Activated B cell treated with CpG ODN at 0.5 μM for 24 hours (primary cell): ENCODE measurements around the gene ZFHX3. TPM values are rescaled to one million over a fixed set of nuclear protein-coding genes. Genes with fewer than 3 reads are reported as not detected.

Source experiments
- ATAC-seq: fragments of 200-7000 bp; cut with Tn5 transposase; one replicate; pipeline ENCODE4 v1.10.0; 2021; ENCODE audit warnings: low read depth, mild to moderate bottlenecking, moderate library complexity
- CTCF ChIA-PET: fragments of 350-600 bp; sonication (Branson Sonifier 250); formaldehyde crosslinking; loops from one replicate; lab custom pipeline; 2021; ENCODE audit warnings: antibody characterized with exemption; lab: Charles Lee
- POLR2A ChIA-PET: fragments of 350-600 bp; sonication (Branson Sonifier 250); formaldehyde crosslinking; loops from one replicate; lab custom pipeline; 2021; ENCODE audit warnings: antibody characterized with exemption; lab: Charles Lee
- DNase-seq: peaks from one replicate; pipeline ENCODE4 v3.0.0; 2022
- H3K27ac Mint-ChIP-seq: one replicate; pipeline ENCODE4 v1.8.0; 2020; ENCODE audit warnings: mixed read lengths
- H3K27me3 Mint-ChIP-seq: one replicate; pipeline ENCODE4 v1.8.0; 2021; ENCODE audit warnings: mixed read lengths
- H3K36me3 Mint-ChIP-seq: one replicate; pipeline ENCODE4 v1.8.0; 2021; ENCODE audit warnings: low read depth, mixed read lengths
- H3K4me1 Mint-ChIP-seq: one replicate; pipeline ENCODE4 v1.8.0; 2021; ENCODE audit warnings: mixed read lengths
- H3K4me3 Mint-ChIP-seq: one replicate; pipeline ENCODE4 v1.8.0; 2020; ENCODE audit warnings: mild to moderate bottlenecking, mixed read lengths
- H3K9me3 Mint-ChIP-seq: one replicate; pipeline ENCODE4 v1.8.0; 2020; ENCODE audit warnings: mixed read lengths
- intact Hi-C: fragments of 100-400 bp; cut with micrococcal nuclease; formaldehyde crosslinking; loops from one replicate; pipeline ENCODE4 v1.15.1; 2024
- total RNA-seq: library from RNA; stranded (reverse); gene quantifications from 2 replicates; pipeline ENCODE4 v1.2.3, GENCODE V29; 2022
- TF ChIP-seq, protein P1 (sequence below): fragments of 200-600 bp; IDR thresholded peaks from one replicate; pipeline ENCODE4 v1.8.0; 2022; ENCODE audit warnings: antibody characterized with exemption, mild to moderate bottlenecking

The ZFHX3 gene
- total RNA-seq, 1 donor from 2014 or later, result 9.2 TPM

GRCh38 chr16:72961863-72962262 is 86.1 kb downstream of the ZFHX3 start:
- Mint-ChIP-seq H3K4me1 (no peaks in the 10 kb centered on the region), H3K27me3 (no peaks in the 10 kb centered on the region), H3K36me3 (peaks cover 9% of the 10 kb centered on the region), H3K27ac (no peak overlapping the region), H3K4me3 (no peak overlapping the region), H3K9me3 (no peaks in the 10 kb centered on the region)
- TF ChIP-seq, protein P1, sequence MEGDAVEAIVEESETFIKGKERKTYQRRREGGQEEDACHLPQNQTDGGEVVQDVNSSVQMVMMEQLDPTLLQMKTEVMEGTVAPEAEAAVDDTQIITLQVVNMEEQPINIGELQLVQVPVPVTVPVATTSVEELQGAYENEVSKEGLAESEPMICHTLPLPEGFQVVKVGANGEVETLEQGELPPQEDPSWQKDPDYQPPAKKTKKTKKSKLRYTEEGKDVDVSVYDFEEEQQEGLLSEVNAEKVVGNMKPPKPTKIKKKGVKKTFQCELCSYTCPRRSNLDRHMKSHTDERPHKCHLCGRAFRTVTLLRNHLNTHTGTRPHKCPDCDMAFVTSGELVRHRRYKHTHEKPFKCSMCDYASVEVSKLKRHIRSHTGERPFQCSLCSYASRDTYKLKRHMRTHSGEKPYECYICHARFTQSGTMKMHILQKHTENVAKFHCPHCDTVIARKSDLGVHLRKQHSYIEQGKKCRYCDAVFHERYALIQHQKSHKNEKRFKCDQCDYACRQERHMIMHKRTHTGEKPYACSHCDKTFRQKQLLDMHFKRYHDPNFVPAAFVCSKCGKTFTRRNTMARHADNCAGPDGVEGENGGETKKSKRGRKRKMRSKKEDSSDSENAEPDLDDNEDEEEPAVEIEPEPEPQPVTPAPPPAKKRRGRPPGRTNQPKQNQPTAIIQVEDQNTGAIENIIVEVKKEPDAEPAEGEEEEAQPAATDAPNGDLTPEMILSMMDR, result no peak
- DNase-seq (no peak), ATAC-seq (no peak)
- POLR2A ChIA-PET, result interaction anchor here (0.6 kb wide), 1 partner anchor 97 kb away, joined by 3 read pairs; no protein-coding TSS in a partner anchor
- intact Hi-C loops, result no loop called here
- CTCF ChIA-PET, result no interaction called here

DNA sequence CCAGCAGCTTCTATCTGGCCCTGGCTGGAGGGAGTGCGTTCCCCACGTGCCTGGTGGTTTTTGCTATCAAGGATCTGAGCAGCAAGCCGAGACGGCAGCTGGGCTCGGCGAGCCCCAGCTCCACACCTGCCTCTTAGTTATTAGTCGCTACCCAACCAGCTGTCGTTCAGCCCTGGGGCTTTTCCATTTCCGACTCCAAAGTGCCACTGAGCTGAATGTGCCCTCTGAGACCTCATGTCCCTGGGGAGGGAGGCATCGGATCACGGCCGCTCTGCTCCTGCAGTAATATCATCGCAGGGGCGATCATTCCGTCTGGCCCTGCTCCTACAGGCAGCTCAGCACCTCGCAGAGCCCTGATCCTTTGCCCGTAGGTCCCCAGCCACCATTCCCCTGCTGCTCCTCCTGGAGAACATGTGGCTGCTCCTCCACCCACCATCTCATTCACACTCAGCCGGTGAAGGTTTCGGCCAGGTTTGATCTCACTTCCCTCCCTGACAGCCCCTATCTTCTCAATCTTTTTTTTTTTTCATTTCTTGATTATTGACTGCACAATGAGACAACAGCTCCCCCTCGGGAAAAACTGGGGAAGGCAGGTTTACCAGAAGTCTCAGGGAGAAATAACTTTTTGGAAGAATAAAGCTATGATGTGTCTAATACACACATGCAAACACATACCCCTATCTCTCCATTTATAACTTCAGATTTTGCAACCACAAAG is 86.7 kb downstream of the ZFHX3 start:
- Mint-ChIP-seq H3K27me3 (no peaks in the 10 kb centered on the region), H3K9me3 (no peaks in the 10 kb centered on the region), H3K4me3 (no peak overlapping the region), H3K4me1 (no peaks in the 10 kb centered on the region), H3K36me3 (peaks cover 9% of the 10 kb centered on the region), H3K27ac (no peak overlapping the region)
- DNase-seq (no peak), ATAC-seq (no peak)
- ChIA-PET CTCF (no interaction called here), POLR2A (interaction anchor here (0.6 kb wide), 1 partner anchor 97 kb away, joined by 3 read pairs; no protein-coding TSS in a partner anchor)
- intact Hi-C loops, result no loop called here
- TF ChIP-seq, protein P1, result no peak

DNA sequence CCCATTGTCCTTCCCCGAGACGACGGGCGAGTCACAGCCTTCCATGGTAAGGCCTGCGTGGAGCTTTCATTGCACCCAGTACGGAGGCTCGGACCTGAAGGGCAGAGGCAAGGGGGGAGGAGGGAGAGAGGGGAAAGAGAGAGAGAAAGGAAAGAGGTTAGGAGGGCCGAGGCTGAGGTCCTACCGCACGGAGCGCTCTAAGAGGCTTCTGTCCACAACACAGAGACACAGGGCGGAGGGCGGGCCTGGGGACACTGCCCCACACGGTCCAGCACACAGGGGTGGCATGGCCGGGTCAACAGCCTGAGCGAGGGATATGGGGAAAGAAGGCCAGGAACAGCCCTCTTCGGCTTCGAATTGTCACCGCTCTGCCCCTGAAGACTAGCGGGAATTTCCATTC is 87.8 kb downstream of the ZFHX3 start:
- CTCF ChIA-PET, result no interaction called here
- POLR2A ChIA-PET, result no interaction called here
- Mint-ChIP-seq H3K4me3 (no peak overlapping the region), H3K36me3 (peaks cover 9% of the 10 kb centered on the region), H3K4me1 (no peaks in the 10 kb centered on the region), H3K9me3 (no peaks in the 10 kb centered on the region), H3K27ac (no peak overlapping the region), H3K27me3 (no peaks in the 10 kb centered on the region)
- intact Hi-C loops, result no loop called here
- TF ChIP-seq, protein P1, result no peak
- no peak for ATAC-seq
- DNase-seq, result no peak

DNA sequence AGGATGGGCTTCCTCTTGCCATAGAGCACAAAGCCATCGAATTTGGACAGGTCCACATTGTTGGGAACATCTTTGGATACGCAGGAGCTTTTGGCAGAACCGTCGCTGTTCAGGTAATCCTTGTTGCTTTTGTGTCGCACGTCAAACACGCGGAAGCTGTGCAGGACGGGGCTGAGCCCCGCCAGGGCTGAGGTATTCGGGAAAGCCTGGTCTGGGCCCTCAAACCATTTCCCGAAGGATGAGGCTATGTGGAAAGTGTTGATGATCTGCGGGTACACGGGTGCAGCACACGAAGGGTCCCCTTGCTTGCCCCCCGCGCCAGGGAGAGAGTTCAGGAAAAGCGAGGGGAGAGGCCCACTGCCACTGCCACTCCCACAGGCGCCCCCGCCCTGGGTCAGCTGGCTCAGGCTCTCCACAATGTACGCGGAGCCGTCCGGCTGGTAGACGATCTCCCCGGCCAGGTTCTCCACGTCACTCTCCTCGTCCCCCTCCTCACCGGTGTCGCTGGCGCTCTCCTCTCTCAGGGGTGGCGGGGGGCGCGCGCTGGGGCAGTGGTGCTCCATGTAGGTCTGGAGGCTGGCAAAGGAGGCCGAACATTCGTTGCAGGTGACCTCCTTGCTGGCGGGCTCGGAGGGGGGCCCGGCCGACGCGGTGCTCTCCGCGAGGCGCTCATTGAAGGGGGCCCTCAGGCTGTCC is 88.5 kb downstream of the ZFHX3 start:
- DNase-seq (no peak), ATAC-seq (no peak)
- intact Hi-C loops, result no loop called here
- ChIA-PET POLR2A (no interaction called here), CTCF (no interaction called here)
- no peak overlapping the region for H3K27ac Mint-ChIP-seq
- TF ChIP-seq, protein P1, result no peak
- H3K36me3 Mint-ChIP-seq, result peaks cover 9% of the 10 kb centered on the region
- H3K4me3 Mint-ChIP-seq, result no peak overlapping the region
- H3K4me1 Mint-ChIP-seq, result no peaks in the 10 kb centered on the region
- H3K27me3 Mint-ChIP-seq, result no peaks in the 10 kb centered on the region
- no peaks in the 10 kb centered on the region for H3K9me3 Mint-ChIP-seq

DNA sequence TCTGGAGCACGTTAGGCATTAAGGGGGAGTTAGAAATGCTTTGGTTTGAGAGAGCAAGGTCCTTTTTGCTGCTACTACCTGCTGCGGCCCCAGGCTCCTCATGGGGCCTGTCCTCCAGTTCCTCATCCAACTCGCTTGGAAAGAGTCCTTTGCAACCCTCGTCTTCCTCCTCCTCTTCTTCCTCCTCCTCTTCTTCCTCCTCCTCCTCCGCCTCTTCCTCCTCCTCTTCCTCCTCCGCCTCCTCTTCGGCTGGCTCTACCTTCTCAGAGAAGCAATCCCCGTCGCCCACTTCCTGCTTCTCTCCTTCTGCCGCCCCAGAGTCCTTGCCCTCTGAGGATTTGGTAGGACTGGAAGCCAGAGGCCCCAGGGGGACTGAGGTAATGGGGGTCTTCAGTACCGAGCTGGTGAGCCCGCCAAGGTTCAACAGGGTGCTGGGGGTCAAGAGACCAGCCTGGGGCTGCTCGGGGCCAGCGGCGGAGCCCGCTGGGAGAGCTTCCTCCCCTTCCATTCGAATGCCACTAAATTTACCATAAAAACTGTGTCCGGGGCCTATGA is 89.3 kb downstream of the ZFHX3 start:
- intact Hi-C loops, result no loop called here
- CTCF ChIA-PET, result no interaction called here
- Mint-ChIP-seq H3K9me3 (no peaks in the 10 kb centered on the region), H3K27ac (no peak overlapping the region), H3K4me3 (no peak overlapping the region), H3K4me1 (no peaks in the 10 kb centered on the region), H3K27me3 (no peaks in the 10 kb centered on the region), H3K36me3 (peaks cover 9% of the 10 kb centered on the region)
- TF ChIP-seq, protein P1, result no peak
- POLR2A ChIA-PET, result no interaction called here
- ATAC-seq, result no peak
- no peak for DNase-seq
